H9 (cell line): ENCODE measurements around the gene CA11. TPM values are rescaled to one million over a fixed set of nuclear protein-coding genes. Genes with fewer than 3 reads are reported as not detected.

Source experiments
- DNase-seq: peaks from one replicate; pipeline ENCODE4 v3.0.0-alpha.2; 2017
- H2AFZ ChIP-seq: one replicate; pipeline ENCODE4 v1.6.1; 2013; ENCODE audit warnings: mild to moderate bottlenecking, low read length, control low read depth, moderate library complexity
- H2AK5ac ChIP-seq: 2 replicates; pipeline ENCODE4 v1.6.1; 2013; ENCODE audit warnings: low read length, control low read depth, mixed read lengths; ENCODE audit not compliant: insufficient read length
- H2BK120ac ChIP-seq: one replicate; pipeline ENCODE4 v1.6.1; 2013; ENCODE audit warnings: low read depth, mild to moderate bottlenecking, low read length, control low read depth, inconsistent platforms; ENCODE audit not compliant: poor library complexity, severe bottlenecking
- H2BK12ac ChIP-seq: 2 replicates; pipeline ENCODE4 v1.6.1; 2013; ENCODE audit warnings: low read length, control low read depth, mixed read lengths, low read depth; ENCODE audit not compliant: insufficient read length
- H2BK15ac ChIP-seq: 2 replicates; pipeline ENCODE4 v1.6.1; 2013; ENCODE audit warnings: low read depth, low read length, control low read depth
- H2BK20ac ChIP-seq: one replicate; pipeline ENCODE4 v1.6.1; 2013; ENCODE audit warnings: low read depth, mild to moderate bottlenecking, low read length, control low read depth, inconsistent platforms; ENCODE audit not compliant: poor library complexity, severe bottlenecking
- H2BK5ac ChIP-seq: 2 replicates; pipeline ENCODE4 v1.6.1; 2013; ENCODE audit warnings: low read length, control low read depth, mixed read lengths; ENCODE audit not compliant: insufficient read length
- H3K14ac ChIP-seq: 2 replicates; pipeline ENCODE4 v1.6.1; 2013; ENCODE audit warnings: low read length, control low read depth; ENCODE audit not compliant: insufficient read depth
- H3K18ac ChIP-seq: 2 replicates; pipeline ENCODE4 v1.6.1; 2013; ENCODE audit warnings: low read depth, mild to moderate bottlenecking, mixed read lengths, low read length, control low read depth; ENCODE audit not compliant: insufficient read length
- H3K23ac ChIP-seq: 2 replicates; pipeline ENCODE4 v1.6.1; 2013; ENCODE audit warnings: low read length, control low read depth, mixed read lengths, low read depth; ENCODE audit not compliant: insufficient read length
- H3K23me2 ChIP-seq: 2 replicates; pipeline ENCODE4 v1.6.1; 2013; ENCODE audit warnings: low read depth, mild to moderate bottlenecking, mixed read lengths, low read length, control low read depth; ENCODE audit not compliant: insufficient read length, poor library complexity, severe bottlenecking
- H3K27ac ChIP-seq: 2 replicates; pipeline ENCODE4 v1.5.1; 2013; ENCODE audit warnings: low read length, control low read depth, mixed read lengths, low read depth; ENCODE audit not compliant: insufficient read length
- H3K27me3 ChIP-seq: 2 replicates; pipeline ENCODE4 v1.6.1; 2013; ENCODE audit warnings: low read length, control low read depth, inconsistent platforms; ENCODE audit not compliant: insufficient read depth
- H3K4ac ChIP-seq: 2 replicates; pipeline ENCODE4 v1.6.1; 2013; ENCODE audit warnings: low read depth, mild to moderate bottlenecking, control low read depth, inconsistent platforms, low read length, moderate library complexity
- H3K4me1 ChIP-seq: 2 replicates; pipeline ENCODE4 v1.6.1; 2013; ENCODE audit warnings: low read length, control low read depth, inconsistent platforms; ENCODE audit not compliant: insufficient read depth
- H3K4me2 ChIP-seq: 2 replicates; pipeline ENCODE4 v1.6.1; 2013; ENCODE audit warnings: low read length, control low read depth, mixed read lengths; ENCODE audit not compliant: insufficient read length, insufficient read depth
- H3K56ac ChIP-seq: 2 replicates; pipeline ENCODE4 v1.6.1; 2013; ENCODE audit warnings: low read depth, mild to moderate bottlenecking, mixed read lengths, low read length, control low read depth; ENCODE audit not compliant: insufficient read length
- H3K79me1 ChIP-seq: 2 replicates; pipeline ENCODE4 v1.6.1; 2013; ENCODE audit warnings: low read depth, mild to moderate bottlenecking, moderate library complexity, low read length, control low read depth, inconsistent platforms; ENCODE audit not compliant: insufficient read depth, poor library complexity, severe bottlenecking
- H3K79me2 ChIP-seq: 2 replicates; pipeline ENCODE4 v1.6.1; 2013; ENCODE audit warnings: low read length, control low read depth, inconsistent platforms; ENCODE audit not compliant: insufficient read depth
- H3K9ac ChIP-seq: 2 replicates; pipeline ENCODE4 v1.6.1; 2013; ENCODE audit warnings: low read length, control low read depth, mixed read lengths; ENCODE audit not compliant: insufficient read length; ENCODE audit errors: extremely low read depth
- H3K9me3 ChIP-seq: one replicate; pipeline ENCODE4 v1.6.1; 2013; ENCODE audit warnings: low read depth, low read length, inconsistent platforms; ENCODE audit not compliant: control insufficient read depth
- H3T11ph ChIP-seq: one replicate; pipeline ENCODE4 v1.6.1; 2013; ENCODE audit warnings: mild to moderate bottlenecking, low read length, control low read depth, inconsistent platforms
- H4K20me1 ChIP-seq: one replicate; pipeline ENCODE4 v1.6.1; 2013; ENCODE audit not compliant: control insufficient read depth, insufficient read length, insufficient read depth
- H4K5ac ChIP-seq: 2 replicates; pipeline ENCODE4 v1.6.1; 2013; ENCODE audit warnings: low read depth, mild to moderate bottlenecking, mixed read lengths, low read length, control low read depth; ENCODE audit not compliant: insufficient read length
- H4K8ac ChIP-seq: replicated peaks from 2 replicates; pipeline ENCODE4 v1.6.1; 2013; ENCODE audit warnings: low read length, control low read depth, mixed read lengths, low read depth; ENCODE audit not compliant: insufficient read length
- H4K91ac ChIP-seq: 2 replicates; pipeline ENCODE4 v1.6.1; 2013; ENCODE audit warnings: low read depth, mild to moderate bottlenecking, moderate library complexity, mixed read lengths, low read length, control low read depth; ENCODE audit not compliant: insufficient read length
- H3K27ac Mint-ChIP-seq, 3 experiments: 2 replicates in 2 of 3; 3 replicates in 1 of 3; pipeline ENCODE4 v1.8.0; 2020 to 2021; ENCODE audit warnings: mixed read lengths in 3 of 3, mild to moderate bottlenecking in 1 of 3, moderate library complexity in 1 of 3
- H3K27me3 Mint-ChIP-seq: 2 replicates; pipeline ENCODE4 v1.8.0; 2021; ENCODE audit warnings: low read depth, mild to moderate bottlenecking, moderate library complexity, mixed read lengths
- H3K36me3 Mint-ChIP-seq, 3 experiments: 2 replicates in 2 of 3; 3 replicates in 1 of 3; pipeline ENCODE4 v1.8.0; 2020 to 2021; ENCODE audit warnings: low read depth in 3 of 3, mixed read lengths in 3 of 3; ENCODE audit not compliant: insufficient read depth in 1 of 3
- H3K4me1 Mint-ChIP-seq, 2 experiments: 2 replicates each; pipeline ENCODE4 v1.8.0; 2020; ENCODE audit warnings: mixed read lengths in 2 of 2
- H3K4me3 Mint-ChIP-seq, 2 experiments: 2 replicates in 1 of 2; 3 replicates in 1 of 2; pipeline ENCODE4 v1.8.0; 2020 to 2021; ENCODE audit warnings: mild to moderate bottlenecking in 2 of 2, mixed read lengths in 2 of 2, moderate library complexity in 1 of 2
- H3K9me3 Mint-ChIP-seq, 2 experiments: 2 replicates in 1 of 2; 3 replicates in 1 of 2; pipeline ENCODE4 v1.8.0; 2020; ENCODE audit warnings: mild to moderate bottlenecking in 2 of 2, mixed read lengths in 2 of 2, moderate library complexity in 1 of 2
- whole genome bisulfite sequencing: extraction: QIAGEN DNeasy Blood & Tissue Kit; methylation state at CpG from one replicate; pipeline ENCODE4 v1.1.7; 2013; ENCODE audit warnings: missing lambda C conversion rate, low lambda C conversion rate, mixed read lengths; ENCODE audit not compliant: insufficient read length; ENCODE audit errors: extremely low coverage; 5-methylcytosine and 5-hydroxymethylcytosine counted together
- total RNA-seq: library from RNA; stranded (reverse); gene quantifications from 2 replicates; pipeline ENCODE4 v1.2.1, GENCODE V29; 2021
- TF ChIP-seq, protein P1 (sequence below): fragments of 200-600 bp; sonication (generic); conservative IDR thresholded peaks from 3 replicates; pipeline ENCODE4 v1.8.0; 2021; ENCODE audit warnings: antibody characterized with exemption, mild to moderate bottlenecking

Gene CA11
- total RNA-seq, 1 experiment from 2014 or later = 107 TPM

DNA sequence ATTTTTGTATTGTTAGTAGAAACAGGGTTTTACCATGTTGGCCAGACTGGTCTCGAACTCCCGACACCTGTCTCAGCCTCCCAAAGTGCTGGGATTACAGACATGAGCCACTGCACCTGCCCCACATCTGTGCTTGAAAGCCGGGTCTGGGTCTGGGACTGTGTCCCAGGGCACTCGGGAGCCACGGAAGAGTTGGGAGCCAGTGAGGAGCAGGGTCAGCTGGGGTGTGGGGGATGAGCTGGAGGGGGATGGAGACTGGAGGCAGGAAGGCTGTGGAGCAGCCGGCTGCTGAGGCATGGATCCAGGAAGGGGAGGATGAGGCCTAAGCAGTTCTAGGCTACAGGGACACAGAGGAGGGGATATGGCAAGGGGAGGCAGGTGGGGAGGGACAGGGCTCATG lies 50.2 kb downstream of the CA11 start:
- Histone ChIP-seq H3K27ac (no peak overlapping the region), H3K27me3 (no peaks in the 10 kb centered on the region)
- no peak for DNase-seq

More for the DNA sequence above, 50.2 kb downstream of the CA11 start:
- Histone ChIP-seq H2BK120ac (no peak overlapping the region), H2BK20ac (no peak overlapping the region), H3K18ac (no peak overlapping the region), H3K4ac (no peak overlapping the region), H3K56ac (no peak overlapping the region), H3K23me2 (no peaks in the 10 kb centered on the region), H3K14ac (no peak overlapping the region), H4K20me1 (no peaks in the 10 kb centered on the region), H3K9ac (no peak overlapping the region), H2AFZ (no peak overlapping the region), H2BK12ac (no peak overlapping the region), H4K91ac (no peak overlapping the region), H3K23ac (no peak overlapping the region), H3K79me1 (no peaks in the 10 kb centered on the region), H3K79me2 (no peaks in the 10 kb centered on the region), H2BK5ac (no peak overlapping the region), H4K5ac (no peak overlapping the region), H3T11ph (no peak overlapping the region), H3K4me2 (no peak overlapping the region), H2AK5ac (no peak overlapping the region), H3K9me3 (no peaks in the 10 kb centered on the region), H3K4me1 (no peaks in the 10 kb centered on the region), H4K8ac (no peak overlapping the region), H2BK15ac (no peak overlapping the region)
- peaks cover 10% of the 10 kb centered on the region for H3K27me3 Mint-ChIP-seq
- H3K9me3 Mint-ChIP-seq = no peaks in the 10 kb centered on the region
- no peaks in the 10 kb centered on the region for H3K36me3 Mint-ChIP-seq
- H3K4me3 Mint-ChIP-seq = no peak overlapping the region
- TF ChIP-seq, protein P1, sequence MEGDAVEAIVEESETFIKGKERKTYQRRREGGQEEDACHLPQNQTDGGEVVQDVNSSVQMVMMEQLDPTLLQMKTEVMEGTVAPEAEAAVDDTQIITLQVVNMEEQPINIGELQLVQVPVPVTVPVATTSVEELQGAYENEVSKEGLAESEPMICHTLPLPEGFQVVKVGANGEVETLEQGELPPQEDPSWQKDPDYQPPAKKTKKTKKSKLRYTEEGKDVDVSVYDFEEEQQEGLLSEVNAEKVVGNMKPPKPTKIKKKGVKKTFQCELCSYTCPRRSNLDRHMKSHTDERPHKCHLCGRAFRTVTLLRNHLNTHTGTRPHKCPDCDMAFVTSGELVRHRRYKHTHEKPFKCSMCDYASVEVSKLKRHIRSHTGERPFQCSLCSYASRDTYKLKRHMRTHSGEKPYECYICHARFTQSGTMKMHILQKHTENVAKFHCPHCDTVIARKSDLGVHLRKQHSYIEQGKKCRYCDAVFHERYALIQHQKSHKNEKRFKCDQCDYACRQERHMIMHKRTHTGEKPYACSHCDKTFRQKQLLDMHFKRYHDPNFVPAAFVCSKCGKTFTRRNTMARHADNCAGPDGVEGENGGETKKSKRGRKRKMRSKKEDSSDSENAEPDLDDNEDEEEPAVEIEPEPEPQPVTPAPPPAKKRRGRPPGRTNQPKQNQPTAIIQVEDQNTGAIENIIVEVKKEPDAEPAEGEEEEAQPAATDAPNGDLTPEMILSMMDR = no peak
- no peak overlapping the region; a peak in 1 of 7 replicates for H3K27ac Mint-ChIP-seq
- no peaks in the 10 kb centered on the region for H3K4me1 Mint-ChIP-seq
- no CpG with 5 or more reads among the region's 6 CpGs for WGBS
